T-cell (primary cell): Measurements from ENCODE around the gene BMP5. TPM values are rescaled to one million over a fixed set of nuclear protein-coding genes. Genes with fewer than 3 reads are reported as not detected.
"Not testable (repeated sequence)": the region's sequence is repeated elsewhere in the genome, so short reads cannot be mapped to it uniquely, and the experiment has no call there.

ENCODE experiments used
- ATAC-seq, 4 experiments: fragments of 200-7000 bp in 3 of 4; fragments of 150-1000 bp in 1 of 4; cut with Tn5 transposase; replicated peaks in 1 of 4; 1 replicate in 3 of 4; 2 replicates in 1 of 4; pipeline ENCODE4 v1.10.0; 2021; ENCODE audit warnings: moderate library complexity in 3 of 4, mild to moderate bottlenecking in 2 of 4, moderate number of reproducible peaks in 1 of 4
- CTCF ChIA-PET, 2 donors: fragments of 300-600 bp; sonication (Branson Sonifier 250); formaldehyde crosslinking; loops; one replicate each; lab custom pipeline; 2022; ENCODE audit warnings: antibody characterized with exemption in 2 of 2; lab: Charles Lee
- POLR2A ChIA-PET, 2 donors: fragments of 300-600 bp; sonication (Branson Sonifier 250); formaldehyde crosslinking; loops; one replicate each; lab custom pipeline; 2022; ENCODE audit warnings: antibody characterized with exemption in 2 of 2; lab: Charles Lee
- DNase-seq, 35 experiments: peaks; one replicate each; pipeline versions ENCODE4 v3.0.0 to v3.0.0-alpha.2; 2013 to 2023
- H3K27ac ChIP-seq: one replicate; pipeline ENCODE4 v1.5.1; 2013; ENCODE audit warnings: low read length
- H3K27me3 ChIP-seq, 2 experiments: replicated peaks in 1 of 2; 1 replicate in 1 of 2; 2 replicates in 1 of 2; pipeline versions ENCODE4 v1.6.1 to v1.7.0; 2013; ENCODE audit warnings: low read length in 1 of 2, mixed read lengths in 1 of 2; ENCODE audit not compliant: control insufficient read depth in 2 of 2, insufficient read depth in 2 of 2; ENCODE audit errors: extremely low read depth in 1 of 2
- H3K36me3 ChIP-seq, 2 donors: 1 replicate in 1 of 2; 2 replicates in 1 of 2; pipeline versions ENCODE4 v1.6.1 to v1.7.0; 2013; ENCODE audit warnings: low read length in 1 of 2; ENCODE audit not compliant: control insufficient read depth in 2 of 2, insufficient read depth in 1 of 2; ENCODE audit errors: extremely low read depth in 1 of 2
- H3K4me1 ChIP-seq, 2 experiments: 1 replicate in 1 of 2; 2 replicates in 1 of 2; pipeline versions ENCODE4 v1.6.1 to v1.7.0; 2013; ENCODE audit warnings: low read length in 2 of 2, mixed read lengths in 1 of 2; ENCODE audit not compliant: insufficient read depth in 2 of 2, control insufficient read depth in 1 of 2; ENCODE audit errors: extremely low read depth in 1 of 2
- H3K4me3 ChIP-seq, 2 donors: 1 replicate in 1 of 2; 2 replicates in 1 of 2; pipeline versions ENCODE4 v1.5.1 to v1.7.0; 2013; ENCODE audit warnings: mild to moderate bottlenecking in 2 of 2, low read length in 1 of 2, moderate library complexity in 1 of 2; ENCODE audit not compliant: control insufficient read depth in 1 of 2; ENCODE audit errors: extremely low read depth in 1 of 2
- H3K9me3 ChIP-seq: 2 replicates; pipeline ENCODE4 v1.7.0; 2013
- H3K27ac Mint-ChIP-seq, 2 donors: one replicate each; pipeline ENCODE4 v1.8.0; 2020 to 2021; ENCODE audit warnings: mild to moderate bottlenecking in 2 of 2, mixed read lengths in 2 of 2
- H3K27me3 Mint-ChIP-seq, 2 donors: one replicate each; pipeline ENCODE4 v1.8.0; 2021 to 2022; ENCODE audit warnings: mixed read lengths in 2 of 2
- H3K36me3 Mint-ChIP-seq: one replicate; pipeline ENCODE4 v1.8.0; 2021; ENCODE audit warnings: mixed read lengths
- H3K4me1 Mint-ChIP-seq, 3 donors: one replicate each; pipeline ENCODE4 v1.8.0; 2020 to 2022; ENCODE audit warnings: mixed read lengths in 3 of 3, mild to moderate bottlenecking in 1 of 3
- H3K4me3 Mint-ChIP-seq, 3 donors: one replicate each; pipeline ENCODE4 v1.8.0; 2020 to 2022; ENCODE audit warnings: mild to moderate bottlenecking in 3 of 3, mixed read lengths in 3 of 3, moderate library complexity in 3 of 3
- H3K9me3 Mint-ChIP-seq, 3 donors: one replicate each; pipeline ENCODE4 v1.8.0; 2020 to 2022; ENCODE audit warnings: mixed read lengths in 3 of 3
- WGBS: methylation state at CpG from one replicate; pipeline ENCODE4 v1.1.5; 2013; ENCODE audit warnings: missing lambda C conversion rate; ENCODE audit not compliant: insufficient coverage; 5-methylcytosine and 5-hydroxymethylcytosine counted together
- total RNA-seq, 35 experiments: library from RNA in 6 of 35; stranded (reverse) in 6 of 35; fragments of 120-200 nt in 1 of 35; gene quantifications; one replicate each; pipeline versions ENCODE4 v1.2.1 to v1.2.4 and lab custom pipeline; 2013 to 2026

Gene BMP5
- total RNA-seq, 5 donors from 2014 or later (not counting 1 experiment from before 2014, with no cell fraction given) = not detected

- ChIA-PET CTCF (no interaction called here), POLR2A (no interaction called here)
- Mint-ChIP-seq H3K36me3 (no peaks in the 10 kb centered on the region), H3K9me3 (peaks cover 0 to 4% (median 0%) of the 10 kb centered on the region in 3 donors), H3K4me1 (no peaks in the 10 kb centered on the region), H3K27me3 (no peaks in the 10 kb centered on the region), H3K4me3 (no peak overlapping the region), H3K27ac (no peak overlapping the region)
- WGBS = no CpG with 5 or more reads among the region's 3 CpGs
- Histone ChIP-seq H3K4me1 (no peaks in the 10 kb centered on the region), H3K36me3 (no peaks in the 10 kb centered on the region), H3K4me3 (no peak overlapping the region), H3K27ac (no peak overlapping the region), H3K27me3 (no peaks in the 10 kb centered on the region), H3K9me3 (no peaks in the 10 kb centered on the region)
- ATAC-seq (no peak), DNase-seq (no peak)
Observed at GRCh38 chr6:55913228-55914195, 38.1 kb upstream of the BMP5 start.

GRCh38 chr6:55910466-55910865, 35.1 kb upstream of the BMP5 start:
- ATAC-seq, H3K27ac ChIP-seq, H3K9me3 Mint-ChIP-seq, DNase-seq, CTCF ChIA-PET, H3K27me3 Mint-ChIP-seq, H3K4me1 Mint-ChIP-seq, H3K27ac Mint-ChIP-seq, H3K36me3 ChIP-seq, H3K27me3 ChIP-seq, POLR2A ChIA-PET, H3K36me3 Mint-ChIP-seq, H3K4me1 ChIP-seq, H3K9me3 ChIP-seq, H3K4me3 ChIP-seq, H3K4me3 Mint-ChIP-seq: not testable (repeated sequence)
- no CpG with 5 or more reads among the region's 28 CpGs for WGBS

- H3K4me1 ChIP-seq, H3K9me3 ChIP-seq, H3K9me3 Mint-ChIP-seq, H3K4me3 Mint-ChIP-seq, H3K4me3 ChIP-seq, POLR2A ChIA-PET, H3K36me3 ChIP-seq, H3K27ac ChIP-seq, DNase-seq, CTCF ChIA-PET, H3K27me3 ChIP-seq, H3K27me3 Mint-ChIP-seq, H3K4me1 Mint-ChIP-seq, H3K36me3 Mint-ChIP-seq, H3K27ac Mint-ChIP-seq, ATAC-seq: not testable (repeated sequence)
- WGBS = no CpG with 5 or more reads among the region's 26 CpGs
Observed at GRCh38 chr6:55909911-55910310, 34.5 kb upstream of the BMP5 start.

- WGBS = 28% methylated on average over 2 of the region's 2 CpGs
- Mint-ChIP-seq H3K4me3 (no peak overlapping the region), H3K36me3 (no peaks in the 10 kb centered on the region), H3K4me1 (no peaks in the 10 kb centered on the region), H3K27ac (no peak overlapping the region), H3K9me3 (peaks cover 4% of the 10 kb centered on the region in 3 donors), H3K27me3 (no peaks in the 10 kb centered on the region)
- DNase-seq (no peak), ATAC-seq (no peak)
- Histone ChIP-seq H3K27ac (no peak overlapping the region), H3K4me3 (no peak overlapping the region), H3K4me1 (no peaks in the 10 kb centered on the region), H3K9me3 (no peaks in the 10 kb centered on the region), H3K36me3 (no peaks in the 10 kb centered on the region), H3K27me3 (no peaks in the 10 kb centered on the region)
- POLR2A ChIA-PET = no interaction called here
- CTCF ChIA-PET = no interaction called here
Observed at GRCh38 chr6:55902796-55903195, 27.4 kb upstream of the BMP5 start.

- no peaks in the 10 kb centered on the region for H3K27me3 ChIP-seq
- H3K9me3 ChIP-seq = no peaks in the 10 kb centered on the region
- Mint-ChIP-seq H3K27me3 (no peaks in the 10 kb centered on the region), H3K36me3 (no peaks in the 10 kb centered on the region), H3K4me1 (no peaks in the 10 kb centered on the region), H3K4me3 (no peak overlapping the region), H3K27ac (no peak overlapping the region), H3K9me3 (peaks cover 4 to 7% (median 4%) of the 10 kb centered on the region in 3 donors)
- H3K36me3 ChIP-seq = no peaks in the 10 kb centered on the region
- no CpG with 5 or more reads among the region's 2 CpGs for WGBS
- DNase-seq = no peak
- CTCF ChIA-PET = no interaction called here
- H3K4me3 ChIP-seq = no peak overlapping the region
- no peak for ATAC-seq
- no peak overlapping the region for H3K27ac ChIP-seq
- H3K4me1 ChIP-seq = no peaks in the 10 kb centered on the region
- POLR2A ChIA-PET = no interaction called here
Observed at GRCh38 chr6:55901765-55902270, 26.4 kb upstream of the BMP5 start.

- no peak overlapping the region for H3K27ac ChIP-seq
- no peaks in the 10 kb centered on the region for H3K36me3 ChIP-seq
- ATAC-seq (no peak), DNase-seq (no peak)
- Mint-ChIP-seq H3K9me3 (peaks cover 2 to 9% (median 7%) of the 10 kb centered on the region in 3 donors), H3K36me3 (no peaks in the 10 kb centered on the region), H3K4me1 (no peaks in the 10 kb centered on the region), H3K27me3 (no peaks in the 10 kb centered on the region), H3K4me3 (no peak overlapping the region), H3K27ac (no peak overlapping the region)
- POLR2A ChIA-PET = no interaction called here
- no peaks in the 10 kb centered on the region for H3K4me1 ChIP-seq
- H3K9me3 ChIP-seq = no peaks in the 10 kb centered on the region
- WGBS = 59% methylated on average over 3 of the region's 3 CpGs
- no peaks in the 10 kb centered on the region for H3K27me3 ChIP-seq
- H3K4me3 ChIP-seq = no peak overlapping the region
- CTCF ChIA-PET = no interaction called here
Observed at GRCh38 chr6:55898342-55898741, 23.0 kb upstream of the BMP5 start.
